Limb (tissue), 2 donors: Measurements from ENCODE around the gene KMT2A.

Experiments
- DNase-seq, 2 donors: peaks; one replicate each; pipeline ENCODE4 v3.0.0-alpha.2; 2016; ENCODE audit errors: extremely low spot score in 2 of 2

The KMT2A gene

GRCh38 chr11:118484405-118484804, 48.1 kb downstream of the KMT2A start:
- DNase-seq = no peak

- DNase-seq = no peak
These were observed 49.0 kb downstream of the KMT2A start for GRCh38 chr11:118485273-118485672.

GRCh38 chr11:118488480-118489109, 52.3 kb downstream of the KMT2A start:
- DNase-seq = peak; percentile 84 to 87

DNA sequence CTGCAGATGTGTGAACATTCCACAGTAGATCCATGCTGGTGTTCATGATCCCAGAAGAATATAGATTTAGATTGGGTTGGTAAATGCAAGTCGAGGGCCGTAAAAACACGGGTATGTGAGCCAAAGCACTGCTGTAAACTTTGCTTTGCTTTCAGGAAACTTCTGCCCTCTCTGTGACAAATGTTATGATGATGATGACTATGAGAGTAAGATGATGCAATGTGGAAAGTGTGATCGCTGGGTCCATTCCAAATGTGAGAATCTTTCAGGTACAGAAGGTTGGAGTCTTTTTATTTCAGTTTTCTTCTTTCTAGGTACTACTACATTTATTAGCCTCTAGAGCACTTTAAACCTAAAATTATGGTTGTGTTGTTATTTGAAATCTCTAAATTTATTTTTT, 54.7 kb downstream of the KMT2A start:
- DNase-seq = no peak

GRCh38 chr11:118497831-118498230, 61.5 kb downstream of the KMT2A start:
- no peak for DNase-seq

GRCh38 chr11:118503216-118503615, 66.9 kb downstream of the KMT2A start:
- no peak for DNase-seq

DNA sequence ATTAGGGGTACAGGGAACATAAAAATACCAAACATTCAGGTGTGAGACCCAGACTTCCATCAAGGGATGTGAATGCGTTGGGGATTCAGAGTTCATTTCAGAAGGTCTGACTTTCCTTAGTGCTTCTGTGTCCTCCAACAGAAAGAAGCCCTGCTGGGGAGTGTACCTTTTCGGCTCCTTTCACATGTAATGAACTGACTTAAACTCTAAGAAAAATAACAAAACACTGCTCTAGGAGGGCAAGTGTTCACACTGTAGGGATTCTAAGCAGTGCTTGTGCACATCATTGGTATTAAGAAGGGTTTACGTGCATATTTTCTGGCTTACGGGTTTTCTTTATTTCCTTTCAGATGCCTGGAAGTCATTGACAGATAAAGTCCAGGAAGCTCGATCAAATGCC, 75.3 kb downstream of the KMT2A start:
- no peak for DNase-seq

GRCh38 chr11:118514103-118514502, 77.8 kb downstream of the KMT2A start:
- DNase-seq = no peak

DNA sequence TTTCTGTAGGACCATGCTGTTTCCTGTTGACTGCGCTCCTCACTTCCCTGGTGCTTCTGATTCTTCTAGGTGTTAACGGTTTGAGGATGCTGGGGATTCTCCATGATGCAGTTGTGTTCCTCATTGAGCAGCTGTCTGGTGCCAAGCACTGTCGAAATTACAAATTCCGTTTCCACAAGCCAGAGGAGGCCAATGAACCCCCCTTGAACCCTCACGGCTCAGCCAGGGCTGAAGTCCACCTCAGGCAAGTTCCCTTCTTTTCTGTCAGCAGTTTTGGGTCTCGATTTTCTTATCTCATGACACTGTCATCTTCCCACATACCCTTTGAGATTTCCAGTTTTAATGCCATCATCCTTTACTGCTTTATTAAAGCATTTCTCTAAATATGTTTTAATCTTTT, 83.3 kb downstream of the KMT2A start:
- no peak for DNase-seq

DNA sequence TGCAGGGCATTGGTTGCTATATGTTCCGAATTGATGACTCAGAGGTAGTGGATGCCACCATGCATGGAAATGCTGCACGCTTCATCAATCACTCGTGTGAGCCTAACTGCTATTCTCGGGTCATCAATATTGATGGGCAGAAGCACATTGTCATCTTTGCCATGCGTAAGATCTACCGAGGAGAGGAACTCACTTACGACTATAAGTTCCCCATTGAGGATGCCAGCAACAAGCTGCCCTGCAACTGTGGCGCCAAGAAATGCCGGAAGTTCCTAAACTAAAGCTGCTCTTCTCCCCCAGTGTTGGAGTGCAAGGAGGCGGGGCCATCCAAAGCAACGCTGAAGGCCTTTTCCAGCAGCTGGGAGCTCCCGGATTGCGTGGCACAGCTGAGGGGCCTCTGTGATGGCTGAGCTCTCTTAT, 85.6 kb downstream of the KMT2A start:
- peak in 1 of 2 donors; percentile 7 for DNase-seq

DNA sequence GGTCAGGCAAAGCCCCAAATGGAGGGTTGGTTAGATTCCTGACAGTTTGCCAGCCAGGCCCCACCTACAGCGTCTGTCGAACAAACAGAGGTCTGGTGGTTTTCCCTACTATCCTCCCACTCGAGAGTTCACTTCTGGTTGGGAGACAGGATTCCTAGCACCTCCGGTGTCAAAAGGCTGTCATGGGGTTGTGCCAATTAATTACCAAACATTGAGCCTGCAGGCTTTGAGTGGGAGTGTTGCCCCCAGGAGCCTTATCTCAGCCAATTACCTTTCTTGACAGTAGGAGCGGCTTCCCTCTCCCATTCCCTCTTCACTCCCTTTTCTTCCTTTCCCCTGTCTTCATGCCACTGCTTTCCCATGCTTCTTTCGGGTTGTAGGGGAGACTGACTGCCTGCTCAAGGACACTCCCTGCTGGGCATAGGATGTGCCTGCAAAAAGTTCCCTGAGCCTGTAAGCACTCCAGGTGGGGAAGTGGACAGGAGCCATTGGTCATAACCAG, 86.3 kb downstream of the KMT2A start:
- no peak for DNase-seq

DNA sequence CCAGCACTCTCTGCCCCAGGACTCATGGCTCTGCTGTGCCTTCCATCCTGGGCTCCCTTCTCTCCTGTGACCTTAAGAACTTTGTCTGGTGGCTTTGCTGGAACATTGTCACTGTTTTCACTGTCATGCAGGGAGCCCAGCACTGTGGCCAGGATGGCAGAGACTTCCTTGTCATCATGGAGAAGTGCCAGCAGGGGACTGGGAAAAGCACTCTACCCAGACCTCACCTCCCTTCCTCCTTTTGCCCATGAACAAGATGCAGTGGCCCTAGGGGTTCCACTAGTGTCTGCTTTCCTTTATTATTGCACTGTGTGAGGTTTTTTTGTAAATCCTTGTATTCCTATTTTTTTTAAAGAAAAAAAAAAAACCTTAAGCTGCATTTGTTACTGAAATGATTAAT, 88.1 kb downstream of the KMT2A start:
- DNase-seq = no peak

DNA sequence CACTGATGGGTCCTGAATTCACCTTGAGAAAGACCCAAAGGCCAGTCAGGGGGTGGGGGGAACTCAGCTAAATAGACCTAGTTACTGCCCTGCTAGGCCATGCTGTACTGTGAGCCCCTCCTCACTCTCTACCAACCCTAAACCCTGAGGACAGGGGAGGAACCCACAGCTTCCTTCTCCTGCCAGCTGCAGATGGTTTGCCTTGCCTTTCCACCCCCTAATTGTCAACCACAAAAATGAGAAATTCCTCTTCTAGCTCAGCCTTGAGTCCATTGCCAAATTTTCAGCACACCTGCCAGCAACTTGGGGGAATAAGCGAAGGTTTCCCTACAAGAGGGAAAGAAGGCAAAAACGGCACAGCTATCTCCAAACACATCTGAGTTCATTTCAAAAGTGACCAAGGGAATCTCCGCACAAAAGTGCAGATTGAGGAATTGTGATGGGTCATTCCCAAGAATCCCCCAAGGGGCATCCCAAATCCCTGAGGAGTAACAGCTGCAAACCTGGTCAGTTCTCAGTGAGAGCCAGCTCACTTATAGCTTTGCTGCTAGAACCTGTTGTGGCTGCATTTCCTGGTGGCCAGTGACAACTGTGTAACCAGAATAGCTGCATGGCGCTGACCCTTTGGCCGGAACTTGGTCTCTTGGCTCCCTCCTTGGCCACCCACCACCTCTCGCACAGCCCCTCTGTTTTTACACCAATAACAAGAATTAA, 88.6 kb downstream of the KMT2A start:
- DNase-seq = no peak

- no peak for DNase-seq
These were observed 90.4 kb downstream of the KMT2A start for GRCh38 chr11:118526688-118527087.

GRCh38 chr11:118527109-118527508, 90.8 kb downstream of the KMT2A start, which contains the start of gene TTC36:
Gene TTC36 (plus strand): TSS chr11:118527474. CDS start chr11:118527495, 21 bp downstream.
- no peak for DNase-seq

- no peak for DNase-seq
These were observed 92.2 kb downstream of the KMT2A start for GRCh38 chr11:118528511-118528910.

DNA sequence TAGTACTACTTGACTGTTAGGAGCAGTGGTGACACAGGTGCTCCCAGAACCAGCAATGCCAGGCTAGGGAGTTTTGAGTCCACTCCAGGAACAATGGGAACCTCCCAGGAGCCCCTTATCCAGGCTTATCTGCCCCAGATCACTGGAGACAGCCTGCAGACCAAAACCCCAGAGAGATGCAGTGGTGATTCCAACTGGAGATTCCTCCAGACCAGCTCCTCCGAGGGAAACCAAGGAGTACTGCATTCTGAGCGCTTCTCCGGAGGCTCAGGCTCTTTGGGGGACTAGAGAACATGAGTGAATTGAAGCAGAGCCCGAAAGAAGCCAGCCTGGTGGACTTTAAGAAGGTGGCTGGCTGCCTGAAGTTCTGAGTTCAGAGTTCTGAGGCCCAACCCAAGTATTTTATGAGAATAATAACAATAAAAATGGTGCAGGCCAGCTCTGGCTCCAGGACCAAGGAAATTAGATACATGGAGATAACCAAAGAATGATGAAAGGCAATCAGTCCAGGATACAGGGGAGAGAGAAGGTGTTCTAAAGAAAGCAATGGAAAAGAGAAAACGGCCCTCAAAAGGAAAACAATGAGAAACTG, 93.4 kb downstream of the KMT2A start:
- no peak for DNase-seq

- DNase-seq = peak; percentile 27 to 51
These were observed 93.9 kb downstream of the KMT2A start for GRCh38 chr11:118530180-118530682.

DNA sequence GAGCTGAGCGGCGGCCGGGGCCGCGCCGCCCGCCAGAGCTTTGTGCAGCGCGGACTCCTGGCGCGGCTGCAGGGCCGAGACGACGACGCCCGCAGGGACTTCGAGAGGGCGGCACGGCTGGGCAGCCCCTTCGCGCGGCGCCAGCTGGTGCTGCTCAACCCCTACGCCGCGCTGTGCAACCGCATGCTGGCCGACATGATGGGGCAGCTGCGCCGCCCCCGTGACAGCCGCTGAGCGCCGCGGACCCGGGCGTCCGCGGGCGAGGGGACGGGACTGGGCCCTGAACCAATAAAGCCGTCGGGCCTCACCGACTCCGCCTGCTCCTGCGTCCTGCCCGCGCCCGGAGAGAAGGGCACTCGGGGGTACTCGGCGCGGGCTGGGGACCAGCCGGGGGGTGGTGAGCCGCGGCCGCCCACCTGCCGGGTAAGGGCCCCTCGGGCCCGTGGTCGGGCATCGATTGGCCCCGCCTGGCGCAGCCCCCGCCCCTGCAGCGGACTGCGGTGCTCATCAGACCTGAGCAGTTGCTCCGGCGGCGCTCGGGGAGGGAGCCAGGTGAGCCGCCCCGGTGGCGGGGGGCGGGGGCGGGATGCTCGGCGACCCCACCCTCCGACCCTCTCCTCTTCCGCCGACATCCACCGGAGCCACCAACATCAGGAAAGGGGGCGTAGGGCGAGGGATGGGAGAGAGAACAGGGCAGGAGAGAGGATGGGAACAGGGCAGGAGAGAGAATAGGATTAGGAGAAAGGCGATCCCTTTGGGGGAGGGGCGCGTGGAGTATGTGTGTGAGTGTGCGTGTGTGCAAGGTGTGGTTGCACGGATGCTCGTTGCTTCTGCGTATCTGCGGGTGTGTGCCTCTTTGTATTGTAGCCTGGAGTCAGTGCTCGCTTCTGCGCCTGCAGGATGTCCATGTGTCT, 94.6 kb downstream of the KMT2A start, which contains the start of gene TMEM25:
Gene TMEM25 (plus strand): TSS at position 510 of the 914 bp plus-strand sequence. CDS start 610 bp downstream, outside the sequence.
- DNase-seq = peak; percentile 55 to 87

DNA sequence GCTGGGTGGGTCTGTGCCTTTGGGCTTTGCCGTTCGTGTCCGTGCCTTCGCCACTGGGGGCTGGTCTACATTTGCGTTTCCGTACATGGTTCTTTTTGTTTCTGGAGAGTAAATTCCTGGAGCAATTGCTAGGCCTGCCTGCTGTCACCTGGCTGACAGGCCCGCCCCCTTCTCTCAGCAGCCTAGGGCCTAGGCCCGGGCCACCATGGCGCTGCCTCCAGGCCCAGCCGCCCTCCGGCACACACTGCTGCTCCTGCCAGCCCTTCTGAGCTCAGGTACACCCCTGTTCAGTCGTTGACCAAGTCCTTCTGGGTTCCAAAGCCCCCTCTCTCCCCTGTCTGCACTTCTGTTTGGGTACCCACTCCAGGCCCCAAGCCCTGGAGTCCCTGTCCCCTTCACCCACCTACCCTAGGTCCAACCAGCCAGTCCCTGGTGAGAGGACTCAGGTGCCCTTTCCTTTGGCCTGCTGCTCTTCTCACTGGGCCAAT, 95.3 kb downstream of the KMT2A start:
- DNase-seq = no peak

DNA sequence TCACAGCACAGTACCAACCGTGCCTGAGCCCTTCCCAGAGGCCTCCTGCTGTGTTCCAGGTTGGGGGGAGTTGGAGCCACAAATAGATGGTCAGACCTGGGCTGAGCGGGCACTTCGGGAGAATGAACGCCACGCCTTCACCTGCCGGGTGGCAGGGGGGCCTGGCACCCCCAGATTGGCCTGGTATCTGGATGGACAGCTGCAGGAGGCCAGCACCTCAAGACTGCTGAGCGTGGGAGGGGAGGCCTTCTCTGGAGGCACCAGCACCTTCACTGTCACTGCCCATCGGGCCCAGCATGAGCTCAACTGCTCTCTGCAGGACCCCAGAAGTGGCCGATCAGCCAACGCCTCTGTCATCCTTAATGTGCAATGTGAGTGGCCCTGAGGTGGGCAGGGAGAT, 95.8 kb downstream of the KMT2A start:
- no peak for DNase-seq
